AG09319 (cell line): Measurements from ENCODE around the gene KHDC4.
"Not testable (repeated sequence)": the region's sequence is repeated elsewhere in the genome, so short reads cannot be mapped to it uniquely, and the experiment has no call there.

Source experiments
- DNase-seq: peaks from one replicate; pipeline ENCODE4 v3.0.0-alpha.2; 2010; ENCODE audit warnings: low read depth; ENCODE audit errors: extremely low read depth
- TF ChIP-seq, protein P1 (sequence below): IDR thresholded peaks from 2 replicates; pipeline ENCODE4 v1.5.1; 2011; ENCODE audit warnings: low read depth, mild to moderate bottlenecking, inconsistent platforms, low read length, moderate library complexity

The KHDC4 gene

DNA sequence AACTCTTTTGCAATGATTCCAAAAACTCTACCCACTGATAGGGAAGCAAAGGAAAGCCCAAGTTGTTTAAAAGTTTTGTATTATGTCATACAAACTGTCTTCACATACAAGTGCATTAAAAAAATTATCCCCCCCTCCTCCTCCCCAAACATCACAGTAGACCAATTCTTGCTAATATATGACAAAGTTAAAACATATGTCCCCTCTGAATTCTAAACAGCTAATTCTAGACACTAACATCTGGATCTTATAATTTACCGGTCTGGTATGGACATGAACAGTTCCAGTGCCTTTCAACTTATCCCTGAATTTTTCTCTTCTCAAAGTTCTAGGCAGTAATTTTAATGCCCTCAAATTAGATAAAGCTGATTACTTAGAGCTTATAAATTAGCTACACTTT is 36.5 kb downstream of the KHDC4 start:
- TF ChIP-seq, protein P1, sequence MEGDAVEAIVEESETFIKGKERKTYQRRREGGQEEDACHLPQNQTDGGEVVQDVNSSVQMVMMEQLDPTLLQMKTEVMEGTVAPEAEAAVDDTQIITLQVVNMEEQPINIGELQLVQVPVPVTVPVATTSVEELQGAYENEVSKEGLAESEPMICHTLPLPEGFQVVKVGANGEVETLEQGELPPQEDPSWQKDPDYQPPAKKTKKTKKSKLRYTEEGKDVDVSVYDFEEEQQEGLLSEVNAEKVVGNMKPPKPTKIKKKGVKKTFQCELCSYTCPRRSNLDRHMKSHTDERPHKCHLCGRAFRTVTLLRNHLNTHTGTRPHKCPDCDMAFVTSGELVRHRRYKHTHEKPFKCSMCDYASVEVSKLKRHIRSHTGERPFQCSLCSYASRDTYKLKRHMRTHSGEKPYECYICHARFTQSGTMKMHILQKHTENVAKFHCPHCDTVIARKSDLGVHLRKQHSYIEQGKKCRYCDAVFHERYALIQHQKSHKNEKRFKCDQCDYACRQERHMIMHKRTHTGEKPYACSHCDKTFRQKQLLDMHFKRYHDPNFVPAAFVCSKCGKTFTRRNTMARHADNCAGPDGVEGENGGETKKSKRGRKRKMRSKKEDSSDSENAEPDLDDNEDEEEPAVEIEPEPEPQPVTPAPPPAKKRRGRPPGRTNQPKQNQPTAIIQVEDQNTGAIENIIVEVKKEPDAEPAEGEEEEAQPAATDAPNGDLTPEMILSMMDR = no peak

DNA sequence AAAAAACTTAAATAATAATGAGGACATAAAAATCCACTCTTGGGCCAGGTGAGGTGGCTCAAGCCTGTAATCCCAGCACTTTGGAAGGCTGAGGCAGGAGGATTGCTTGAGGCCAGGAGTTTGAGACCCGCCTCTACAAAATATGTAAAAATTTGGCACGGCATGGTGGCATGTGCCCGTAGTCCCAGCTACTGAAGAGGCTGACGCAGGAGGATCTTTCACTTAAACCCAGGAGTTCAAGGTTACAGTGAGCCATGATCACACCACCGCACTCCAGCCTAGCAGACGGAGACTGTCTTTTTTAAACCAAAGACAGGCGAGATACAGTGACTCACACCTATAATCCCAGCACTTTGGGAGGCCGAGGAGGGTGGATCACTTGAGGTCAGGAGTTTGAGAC is 37.7 kb downstream of the KHDC4 start:
- DNase-seq = not testable (repeated sequence)

More for the DNA sequence above, 36.5 kb downstream of the KHDC4 start:
- no peak for DNase-seq

DNA sequence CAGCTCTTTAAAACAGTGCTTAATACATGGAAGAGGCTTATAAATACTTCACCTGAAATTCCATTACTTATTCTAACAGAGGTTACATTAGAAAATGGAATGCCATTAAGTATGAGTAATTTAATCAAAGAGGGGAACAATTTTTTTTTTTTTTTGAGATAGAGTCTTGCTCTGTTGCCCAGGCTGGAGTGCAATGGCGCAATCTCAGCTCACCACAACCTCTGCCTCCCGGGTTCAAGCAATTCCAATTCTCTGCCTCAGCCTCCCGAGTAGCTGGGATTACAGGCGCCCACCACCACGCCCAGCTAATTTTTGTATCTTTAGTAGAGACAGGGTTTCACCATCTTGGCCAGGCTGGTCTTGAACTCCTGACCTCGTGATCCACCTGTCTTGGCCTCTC is 38.6 kb downstream of the KHDC4 start:
- not testable (repeated sequence) for DNase-seq

DNA sequence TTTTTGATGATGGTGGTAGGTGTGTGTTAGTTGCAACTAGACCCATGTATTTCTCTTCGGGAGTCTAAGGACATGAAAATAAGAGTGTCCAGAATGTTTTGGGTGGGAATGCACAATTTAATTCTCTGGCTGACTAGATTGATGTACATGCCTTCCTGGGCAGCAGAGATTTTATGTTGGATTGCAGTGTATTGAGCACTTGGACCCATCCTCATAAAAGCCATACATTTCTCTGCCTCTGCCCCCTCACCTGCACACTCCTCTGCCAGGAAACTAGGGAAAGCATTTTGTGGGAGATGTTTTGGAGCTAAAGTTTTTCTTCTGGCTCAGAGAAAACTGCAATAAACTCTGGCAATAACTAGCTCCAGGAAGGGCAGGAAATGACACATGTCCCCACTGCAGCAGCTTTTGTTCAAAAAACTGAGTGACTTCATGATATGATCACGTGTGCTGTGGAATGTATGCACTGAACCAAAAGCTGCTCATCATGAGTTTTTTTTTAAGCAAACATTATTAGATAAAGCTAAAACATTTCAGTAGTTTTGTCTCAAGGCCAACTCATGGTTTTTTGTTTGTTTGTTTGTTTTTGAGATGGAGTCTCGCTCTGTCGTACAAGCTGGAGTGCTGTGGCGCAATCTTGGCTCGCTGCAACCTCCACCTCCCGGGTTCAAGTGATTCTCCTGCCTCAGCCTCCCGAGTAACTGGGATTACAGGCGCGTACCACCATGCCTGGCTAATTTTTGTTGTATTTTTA is 40.6 kb downstream of the KHDC4 start:
- TF ChIP-seq, protein P1 = no peak
- no peak for DNase-seq

DNA sequence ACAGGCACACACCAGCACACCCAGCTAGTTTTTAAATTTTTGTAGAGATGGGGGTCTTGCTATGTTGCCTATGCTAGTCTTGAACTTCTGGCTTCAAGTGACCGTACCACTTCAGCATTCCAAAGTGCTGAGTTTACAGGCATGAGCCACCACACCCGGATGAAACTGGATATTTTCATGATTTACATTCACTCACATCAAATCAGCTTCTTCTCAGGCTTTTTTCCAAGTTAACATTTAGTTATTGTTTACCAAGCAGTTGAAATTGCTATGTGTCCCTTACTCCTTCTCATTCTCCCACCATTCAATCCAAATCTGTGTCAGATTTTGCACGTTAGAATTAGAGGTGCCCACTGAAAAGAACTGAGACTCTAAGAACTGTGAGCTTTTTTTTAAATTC is 41.4 kb downstream of the KHDC4 start:
- TF ChIP-seq, protein P1 = no peak
- peak; percentile 64 for DNase-seq

DNA sequence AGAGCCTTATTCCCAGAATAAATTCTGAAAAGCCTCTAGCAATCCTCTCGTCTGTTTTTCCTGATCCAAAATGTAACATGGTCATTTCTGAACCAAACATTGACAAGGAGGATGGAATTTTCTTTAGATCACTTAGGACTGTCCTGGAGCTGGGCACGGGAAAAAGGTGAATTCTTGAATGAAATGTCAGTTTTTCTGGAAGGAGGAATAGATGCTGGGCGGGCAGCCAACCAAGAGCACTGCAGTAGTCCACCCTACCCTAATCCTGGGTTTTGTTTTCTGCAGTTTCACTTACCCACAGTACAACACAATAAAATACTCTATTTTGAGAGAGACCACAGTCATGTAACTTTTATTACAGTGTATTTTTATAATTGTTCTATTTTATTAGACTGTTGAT is 44.0 kb downstream of the KHDC4 start:
- DNase-seq = no peak
- TF ChIP-seq, protein P1 = no peak

DNA sequence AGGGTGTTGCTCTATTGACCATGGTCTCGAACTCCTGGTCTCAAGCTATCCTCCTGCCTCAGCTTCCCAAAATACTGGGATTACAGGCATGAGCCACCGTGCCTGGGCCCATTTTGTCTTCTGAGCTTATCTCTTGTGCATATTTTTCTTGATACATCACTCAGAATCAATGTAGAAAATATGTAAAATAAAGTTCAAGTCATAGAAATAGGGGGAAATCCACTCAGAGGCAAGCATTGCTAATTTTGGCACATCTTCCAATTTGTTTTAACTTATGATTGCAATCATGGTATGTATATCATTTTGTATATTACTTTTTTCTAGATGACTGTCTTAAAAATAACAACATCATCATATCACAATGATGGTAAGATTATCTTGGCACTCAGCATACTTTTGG is 44.6 kb downstream of the KHDC4 start:
- DNase-seq = no peak
- TF ChIP-seq, protein P1 = no peak

DNA sequence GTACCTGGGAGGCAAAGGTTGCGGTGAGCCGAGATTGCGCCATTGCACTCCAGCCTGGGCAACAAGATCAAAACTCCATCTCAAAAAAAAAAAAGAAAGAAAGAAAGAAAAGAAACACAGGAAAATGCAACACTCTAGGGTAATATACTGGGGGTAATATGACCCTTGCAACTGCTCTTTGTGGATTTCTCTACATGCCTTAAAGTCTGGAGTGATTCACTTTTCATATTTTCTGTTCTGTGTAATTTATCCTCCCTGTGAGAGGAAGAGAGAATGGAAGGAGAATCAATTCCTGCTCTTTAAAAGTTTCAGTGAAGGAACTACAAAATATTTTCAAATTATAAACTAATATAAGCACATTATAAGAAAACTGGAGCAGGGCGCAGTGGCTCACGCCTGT is 45.7 kb downstream of the KHDC4 start:
- DNase-seq = no peak
- TF ChIP-seq, protein P1 = no peak
